ENCODE data around the gene IQCC. TPM values are rescaled to one million over a fixed set of nuclear protein-coding genes. Genes with fewer than 3 reads are reported as not detected.

IQCC gene
- total RNA-seq, 1 donor from 2014 or later = 4.2 TPM

DNA sequence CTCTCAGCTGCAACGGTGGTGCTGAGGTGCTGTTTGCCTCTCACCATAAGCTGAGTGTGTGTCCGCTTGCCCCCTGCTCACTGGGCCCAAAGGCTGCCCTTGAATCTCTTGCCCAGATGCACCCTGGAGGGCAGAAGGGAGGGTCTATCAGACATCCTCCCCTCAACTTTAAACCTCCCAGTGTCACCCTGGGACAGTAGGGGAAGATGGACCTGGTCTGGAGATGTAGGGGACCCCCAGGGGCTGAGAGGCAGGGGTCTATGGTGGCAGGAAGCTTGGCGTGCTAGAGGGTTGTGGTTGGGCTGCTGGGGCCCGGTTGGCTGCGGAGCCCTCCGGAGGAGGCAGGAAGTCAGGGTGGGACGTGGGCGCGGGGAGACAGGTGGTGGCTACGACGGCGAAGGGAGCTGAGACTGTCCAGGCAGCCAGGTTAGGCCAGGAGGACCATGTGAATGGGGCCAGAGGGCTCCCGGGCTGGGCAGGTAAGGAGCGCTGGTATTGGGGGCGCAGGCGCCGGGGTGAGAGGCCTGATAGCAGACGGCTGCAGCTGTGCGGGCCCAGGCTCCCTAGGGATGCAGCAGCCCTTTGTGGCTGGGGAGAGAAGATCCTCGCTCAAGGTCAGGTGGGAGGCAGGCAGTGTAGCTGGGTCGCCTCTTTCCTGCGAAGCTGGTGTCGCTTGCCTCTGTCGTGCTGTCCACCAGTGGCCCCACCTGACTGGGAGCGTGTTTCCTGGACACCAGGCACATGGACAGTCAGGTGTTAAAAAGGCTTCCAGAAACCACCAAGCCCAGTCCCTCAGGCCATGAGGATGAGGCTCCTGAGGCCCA, 45.6 kb downstream of the IQCC start, which contains the start of gene LCK:
TSS of gene LCK (plus strand) at position 373 of the 824 bp plus-strand sequence. CDS start 23,065 bp downstream, outside the sequence.
- H3K4me1 Mint-ChIP-seq = peaks cover 93% of the 10 kb centered on the region
- DNase-seq (peak; percentile 59), ATAC-seq (ENCODE audit: low read depth) (peak; percentile 28)
- H3K27me3 Mint-ChIP-seq = no peaks in the 10 kb centered on the region
- no peaks in the 10 kb centered on the region for H3K36me3 Mint-ChIP-seq (ENCODE audit: low read depth)
- peak within 1 kb of the TSS; percentile 78 for H3K4me3 Mint-ChIP-seq
- ChIA-PET POLR2A (interaction anchor here (0.5 to 7.2 kb wide), 22 partner anchors 8 to 488 kb away, joined by 3 to 142 read pairs (median 6); partner anchors contain the start of genes BSDC1, CCDC28B, EIF3I and HDAC1), CTCF (interaction anchor here (1.1 to 4.8 kb wide), 3 partner anchors 10 to 85 kb away, joined by 3 to 42 read pairs (median 27); partner anchors contain the start of genes HDAC1 and MARCKSL1)
- intact Hi-C loops (cut with micrococcal nuclease) = loop anchor here (1.0 to 5.0 kb wide), 9 partner anchors 10 to 178 kb away; partner anchors contain the start of genes BSDC1, CCDC28B, EIF3I and KPNA6
- H3K9me3 Mint-ChIP-seq = no peaks in the 10 kb centered on the region
- TF ChIP-seq, protein P1, sequence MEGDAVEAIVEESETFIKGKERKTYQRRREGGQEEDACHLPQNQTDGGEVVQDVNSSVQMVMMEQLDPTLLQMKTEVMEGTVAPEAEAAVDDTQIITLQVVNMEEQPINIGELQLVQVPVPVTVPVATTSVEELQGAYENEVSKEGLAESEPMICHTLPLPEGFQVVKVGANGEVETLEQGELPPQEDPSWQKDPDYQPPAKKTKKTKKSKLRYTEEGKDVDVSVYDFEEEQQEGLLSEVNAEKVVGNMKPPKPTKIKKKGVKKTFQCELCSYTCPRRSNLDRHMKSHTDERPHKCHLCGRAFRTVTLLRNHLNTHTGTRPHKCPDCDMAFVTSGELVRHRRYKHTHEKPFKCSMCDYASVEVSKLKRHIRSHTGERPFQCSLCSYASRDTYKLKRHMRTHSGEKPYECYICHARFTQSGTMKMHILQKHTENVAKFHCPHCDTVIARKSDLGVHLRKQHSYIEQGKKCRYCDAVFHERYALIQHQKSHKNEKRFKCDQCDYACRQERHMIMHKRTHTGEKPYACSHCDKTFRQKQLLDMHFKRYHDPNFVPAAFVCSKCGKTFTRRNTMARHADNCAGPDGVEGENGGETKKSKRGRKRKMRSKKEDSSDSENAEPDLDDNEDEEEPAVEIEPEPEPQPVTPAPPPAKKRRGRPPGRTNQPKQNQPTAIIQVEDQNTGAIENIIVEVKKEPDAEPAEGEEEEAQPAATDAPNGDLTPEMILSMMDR (IDR thresholded peaks at IDR 0.05) = no peak
- peak within 1 kb of the TSS; percentile 97 for H3K27ac Mint-ChIP-seq

DNA sequence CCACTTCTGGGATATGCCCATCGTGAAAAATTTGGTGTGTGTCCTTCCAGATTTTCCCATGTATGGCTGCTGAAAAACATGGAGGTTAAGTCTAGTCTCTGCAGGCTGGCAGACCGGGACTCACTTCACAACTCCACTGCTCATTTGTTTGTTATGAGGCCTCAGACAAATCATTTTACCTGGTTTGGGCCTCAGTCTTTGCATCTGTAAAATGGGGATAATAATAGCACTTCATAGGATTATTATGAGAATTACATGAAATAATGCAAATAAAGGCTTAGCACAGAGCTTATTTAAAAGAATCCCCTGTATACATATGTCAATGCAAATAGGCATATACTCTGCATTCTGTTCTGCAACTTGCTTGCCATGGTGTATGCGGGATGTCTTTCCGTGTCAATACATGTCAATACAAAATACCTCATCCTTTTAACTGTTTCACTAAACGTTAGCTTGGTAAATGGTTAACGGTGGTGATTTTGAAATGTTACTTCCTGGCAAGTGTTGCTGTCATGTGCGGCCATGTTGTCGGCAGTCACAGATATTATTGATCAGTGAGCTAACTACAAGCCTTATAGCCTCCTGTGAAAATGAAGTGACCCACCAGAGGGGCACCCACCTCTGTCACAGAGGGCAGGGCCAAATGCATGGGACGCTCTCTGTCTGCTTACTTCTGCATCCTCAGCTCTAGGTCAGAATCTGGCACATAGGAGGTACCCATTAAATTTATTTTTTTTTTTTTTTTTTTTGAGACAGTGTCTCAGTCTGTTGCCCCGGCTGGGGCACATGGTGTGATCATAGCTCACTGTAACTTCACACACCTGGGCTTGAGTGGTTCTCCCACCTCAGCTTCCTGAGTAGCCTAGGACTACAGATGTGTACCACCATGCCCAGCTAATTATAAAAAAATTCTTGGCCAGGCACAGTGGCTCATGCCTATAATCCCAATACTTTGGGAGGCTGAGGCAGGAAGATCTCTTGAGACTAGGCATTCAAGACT, 49.9 kb downstream of the IQCC start:
- no peaks in the 10 kb centered on the region for H3K9me3 Mint-ChIP-seq
- H3K4me1 Mint-ChIP-seq = peaks cover 64% of the 10 kb centered on the region
- ChIA-PET CTCF (interaction anchor here (0.8 to 1.3 kb wide), 4 partner anchors 14 to 81 kb away, joined by 3 to 4 read pairs (median 3); partner anchors contain the start of gene MARCKSL1), POLR2A (interaction anchor here (0.6 to 2.7 kb wide), 11 partner anchors 15 to 139 kb away, joined by 3 to 21 read pairs (median 5); partner anchors contain the start of genes HDAC1 and MARCKSL1)
- TF ChIP-seq, protein P1 (IDR thresholded peaks at IDR 0.05) = no peak
- no peak for DNase-seq
- H3K4me3 Mint-ChIP-seq = no peak overlapping the region
- no peak for ATAC-seq (ENCODE audit: low read depth)
- H3K27ac Mint-ChIP-seq = peak overlapping the region; percentile 75
- no peaks in the 10 kb centered on the region for H3K27me3 Mint-ChIP-seq
- H3K36me3 Mint-ChIP-seq (ENCODE audit: low read depth) = no peaks in the 10 kb centered on the region
- intact Hi-C loops (cut with micrococcal nuclease) = loop anchor here (2.0 kb wide), 1 partner anchor 15 kb away; no protein-coding TSS in a partner anchor

GRCh38 chr1:32256473-32257226, 51.2 kb downstream of the IQCC start:
- ChIA-PET CTCF (interaction anchor here (1.9 kb wide), 1 partner anchor 8 kb away, joined by 8 read pairs; no protein-coding TSS in a partner anchor), POLR2A (interaction anchor here (1.1 to 2.7 kb wide), 4 partner anchors 16 to 138 kb away, joined by 3 to 21 read pairs (median 4); partner anchors contain the start of gene HDAC1)
- Mint-ChIP-seq H3K4me3 (peak overlapping the region; percentile 32), H3K9me3 (no peaks in the 10 kb centered on the region), H3K27ac (peak overlapping the region; percentile 69), H3K4me1 (peaks cover 52% of the 10 kb centered on the region), H3K36me3 (ENCODE audit: low read depth) (peaks cover 2% of the 10 kb centered on the region), H3K27me3 (no peaks in the 10 kb centered on the region)
- ATAC-seq (ENCODE audit: low read depth) (no peak), DNase-seq (no peak)
- TF ChIP-seq, protein P1 (IDR thresholded peaks at IDR 0.05) = no peak
- intact Hi-C loops (cut with micrococcal nuclease) = no loop called here

GRCh38 chr1:32257227-32257508, 51.7 kb downstream of the IQCC start:
- intact Hi-C loops (cut with micrococcal nuclease) = no loop called here
- peaks cover 46% of the 10 kb centered on the region for H3K4me1 Mint-ChIP-seq

More at GRCh38 chr1:32257227-32257508, 51.7 kb downstream of the IQCC start:
- DNase-seq (no peak), ATAC-seq (ENCODE audit: low read depth) (no peak)
- ChIA-PET POLR2A (interaction anchor here (1.1 to 2.7 kb wide), 3 partner anchors 16 to 34 kb away, joined by 3 to 21 read pairs (median 4); partner anchors contain the start of gene HDAC1), CTCF (interaction anchor here (1.9 kb wide), 1 partner anchor 9 kb away, joined by 8 read pairs; no protein-coding TSS in a partner anchor)
- peaks cover 2% of the 10 kb centered on the region for H3K36me3 Mint-ChIP-seq (ENCODE audit: low read depth)
- H3K27ac Mint-ChIP-seq = no peak overlapping the region
- no peaks in the 10 kb centered on the region for H3K27me3 Mint-ChIP-seq
- H3K9me3 Mint-ChIP-seq = no peaks in the 10 kb centered on the region
- H3K4me3 Mint-ChIP-seq = no peak overlapping the region
- TF ChIP-seq, protein P1 (IDR thresholded peaks at IDR 0.05) = no peak

Other genes starting within 250 kb of the IQCC start
- gene KHDRBS1, start 191.8 kb upstream of the IQCC start, total RNA-seq = 146 and 152 TPM in 2 replicates
- 23.1 and 23.8 TPM in 2 replicates for gene TMEM39B, start 132.7 kb upstream of the IQCC start, total RNA-seq
- gene KPNA6, start 97.6 kb upstream of the IQCC start, total RNA-seq = 58.7 and 60.3 TPM in 2 replicates
- 52.0 and 54.1 TPM in 2 replicates for gene TXLNA, start 26.0 kb upstream of the IQCC start, total RNA-seq
- gene CCDC28B, start 5.1 kb upstream of the IQCC start, total RNA-seq = 50.4 and 56.9 TPM in 2 replicates
- gene DCDC2B, start 3.4 kb downstream of the IQCC start, total RNA-seq = not detected in 2 replicates
- gene TMEM234, start 16.7 kb downstream of the IQCC start, total RNA-seq = 31.8 and 35.5 TPM in 2 replicates
- gene EIF3I, start 16.7 kb downstream of the IQCC start, total RNA-seq = 196 and 213 TPM in 2 replicates
- 1.2 and 1.4 TPM in 2 replicates for gene FAM167B, start 41.6 kb downstream of the IQCC start, total RNA-seq
- 16.6 and 16.8 TPM in 2 replicates for gene LCK, start 45.6 kb downstream of the IQCC start, total RNA-seq
- 204 and 212 TPM in 2 replicates for gene HDAC1, start 86.4 kb downstream of the IQCC start, total RNA-seq
- 132 TPM in 2 replicates for gene MARCKSL1, start 130.6 kb downstream of the IQCC start, total RNA-seq
- gene FAM229A, start 156.8 kb downstream of the IQCC start, total RNA-seq = 7.6 and 11.7 TPM in 2 replicates
- gene TSSK3, start 156.9 kb downstream of the IQCC start, total RNA-seq = 3.5 and 6.1 TPM in 2 replicates
- 51.8 and 72.2 TPM in 2 replicates for gene BSDC1, start 188.8 kb downstream of the IQCC start, total RNA-seq

All from activated B cell treated with CpG ODN at 0.5 μM for 24 hours (primary cell).